ENCODE results near the gene JUN.

The JUN gene

GRCh38 chr1:58779801-58780382 is 4.0 kb downstream of the JUN start:
- DNase-seq = no peak
- no peak for TF ChIP-seq CTCF (IDR thresholded peaks at IDR 0.05; ENCODE audit: low read depth, low read length)
- Histone ChIP-seq H3K4me1 (no peaks in the 10 kb centered on the region), H3K36me3 (peaks cover 11% of the 10 kb centered on the region), H3K9me3 (no peaks in the 10 kb centered on the region), H3K27me3 (no peaks in the 10 kb centered on the region), H3K4me3 (ENCODE audit: low read depth, low read length) (no peak overlapping the region)

- no peak overlapping the region for H3K4me3 ChIP-seq (ENCODE audit: low read depth, low read length)
- TF ChIP-seq CTCF (IDR thresholded peaks at IDR 0.05; ENCODE audit: low read depth, low read length) = no peak
- peaks cover 11% of the 10 kb centered on the region for H3K36me3 ChIP-seq
- H3K4me1 ChIP-seq = no peaks in the 10 kb centered on the region
- no peaks in the 10 kb centered on the region for H3K9me3 ChIP-seq
- no peak for DNase-seq
- H3K27me3 ChIP-seq = no peaks in the 10 kb centered on the region
Observed at GRCh38 chr1:58779059-58779754, 4.6 kb downstream of the JUN start.

GRCh38 chr1:58778385-58779000 is 5.4 kb downstream of the JUN start:
- no peak for DNase-seq
- Histone ChIP-seq H3K9me3 (no peaks in the 10 kb centered on the region), H3K4me3 (ENCODE audit: low read depth, low read length) (no peak overlapping the region), H3K27me3 (no peaks in the 10 kb centered on the region), H3K4me1 (no peaks in the 10 kb centered on the region), H3K36me3 (peaks cover 11% of the 10 kb centered on the region)
- no peak for TF ChIP-seq CTCF (IDR thresholded peaks at IDR 0.05; ENCODE audit: low read depth, low read length)

- no peak for DNase-seq
- Histone ChIP-seq H3K9me3 (no peaks in the 10 kb centered on the region), H3K4me1 (no peaks in the 10 kb centered on the region), H3K27me3 (no peaks in the 10 kb centered on the region), H3K4me3 (ENCODE audit: low read depth, low read length) (no peak overlapping the region), H3K36me3 (no peaks in the 10 kb centered on the region)
- no peak for TF ChIP-seq CTCF (IDR thresholded peaks at IDR 0.05; ENCODE audit: low read depth, low read length)
Observed at GRCh38 chr1:58774027-58774426, 9.8 kb downstream of the JUN start.

GRCh38 chr1:58773406-58773840 is 10.4 kb downstream of the JUN start:
- Histone ChIP-seq H3K9me3 (no peaks in the 10 kb centered on the region), H3K27me3 (no peaks in the 10 kb centered on the region), H3K4me3 (ENCODE audit: low read depth, low read length) (no peak overlapping the region), H3K4me1 (no peaks in the 10 kb centered on the region), H3K36me3 (no peaks in the 10 kb centered on the region)
- no peak for TF ChIP-seq CTCF (IDR thresholded peaks at IDR 0.05; ENCODE audit: low read depth, low read length)
- DNase-seq = peak; percentile 28

- Histone ChIP-seq H3K4me1 (no peaks in the 10 kb centered on the region), H3K36me3 (no peaks in the 10 kb centered on the region), H3K4me3 (ENCODE audit: low read depth, low read length) (no peak overlapping the region), H3K9me3 (no peaks in the 10 kb centered on the region), H3K27me3 (no peaks in the 10 kb centered on the region)
- TF ChIP-seq CTCF (IDR thresholded peaks at IDR 0.05; ENCODE audit: low read depth, low read length) = no peak
- DNase-seq = no peak
Observed at GRCh38 chr1:58769809-58770320, 14.0 kb downstream of the JUN start.

Data from BE2C (cell line).